Gastroesophageal sphincter (tissue), 4 donors: ENCODE data around the gene IFNGR2. TPM values are rescaled to one million over a fixed set of nuclear protein-coding genes. Genes with fewer than 3 reads are reported as not detected.

Experiments
- ATAC-seq: fragments of 150-250 bp; one replicate; pipeline ENCODE4 v1.9.1; 2016; ENCODE audit warnings: mild to moderate bottlenecking, moderate library complexity
- H3K27ac ChIP-seq, 4 donors: fragments of 200-600 bp; sonication (generic) in 3 of 4; 1 replicate in 3 of 4; 2 replicates in 1 of 4; pipeline ENCODE4 v1.5.1; 2016 to 2019
- H3K27me3 ChIP-seq: fragments of 200-600 bp; sonication (generic); one replicate; pipeline ENCODE4 v1.5.1; 2019
- H3K36me3 ChIP-seq, 2 donors: fragments of 200-600 bp; sonication (generic); one replicate each; pipeline ENCODE4 v1.5.1; 2019; ENCODE audit warnings: control low read depth in 1 of 2
- H3K4me1 ChIP-seq, 3 donors: fragments of 200-600 bp; sonication (generic); 1 replicate in 2 of 3; 2 replicates in 1 of 3; pipeline ENCODE4 v1.5.1; 2016 to 2019; ENCODE audit warnings: control low read depth in 2 of 3
- H3K4me3 ChIP-seq, 2 donors: fragments of 200-600 bp; sonication (generic); one replicate each; pipeline ENCODE4 v1.5.1; 2019; ENCODE audit warnings: mild to moderate bottlenecking in 1 of 2, moderate library complexity in 1 of 2
- H3K9me3 ChIP-seq, 3 donors: fragments of 200-600 bp; sonication (generic); one replicate each; pipeline ENCODE4 v1.5.1; 2017 to 2019; ENCODE audit warnings: control low read depth in 2 of 3
- CTCF ChIP-seq, 4 experiments: fragments of 200-600 bp in 2 of 4; fragments of 450-650 bp in 2 of 4; sonication (generic) in 1 of 4; IDR thresholded peaks; one replicate each; pipeline ENCODE4 v1.5.1; 2017 to 2019; ENCODE audit warnings: antibody characterized with exemption in 4 of 4, mild to moderate bottlenecking in 2 of 4, moderate library complexity in 2 of 4
- EP300 ChIP-seq: sonication (generic); formaldehyde crosslinking; IDR thresholded peaks from one replicate; pipeline ENCODE4 v1.6.1; 2017; ENCODE audit warnings: antibody characterized with exemption, mild to moderate bottlenecking
- POLR2A ChIP-seq, 2 donors: fragments of 450-650 bp; IDR thresholded peaks; one replicate each; pipeline ENCODE4 v1.6.1; 2017; ENCODE audit warnings: antibody characterized with exemption in 2 of 2, mild to moderate bottlenecking in 2 of 2, moderate library complexity in 1 of 2
- POLR2AphosphoS5 ChIP-seq: sonication (generic); formaldehyde crosslinking; IDR thresholded peaks from one replicate; pipeline ENCODE4 v1.6.1; 2017; ENCODE audit warnings: antibody characterized with exemption
- WGBS, 2 donors: methylation state at CpG; one replicate each; pipeline ENCODE4 v1.1.5; 2018; ENCODE audit warnings: low coverage in 1 of 2; 5-methylcytosine and 5-hydroxymethylcytosine counted together
- total RNA-seq, 4 donors: library from RNA; depleted of rRNA; stranded (reverse); fragments of >200 nt; gene quantifications; one replicate each; pipeline ENCODE4 v1.1.0, GENCODE V29; 2016

IFNGR2 gene
- total RNA-seq, 4 donors from 2014 or later = 19.6 to 53.7 (median 41.1) TPM

DNA sequence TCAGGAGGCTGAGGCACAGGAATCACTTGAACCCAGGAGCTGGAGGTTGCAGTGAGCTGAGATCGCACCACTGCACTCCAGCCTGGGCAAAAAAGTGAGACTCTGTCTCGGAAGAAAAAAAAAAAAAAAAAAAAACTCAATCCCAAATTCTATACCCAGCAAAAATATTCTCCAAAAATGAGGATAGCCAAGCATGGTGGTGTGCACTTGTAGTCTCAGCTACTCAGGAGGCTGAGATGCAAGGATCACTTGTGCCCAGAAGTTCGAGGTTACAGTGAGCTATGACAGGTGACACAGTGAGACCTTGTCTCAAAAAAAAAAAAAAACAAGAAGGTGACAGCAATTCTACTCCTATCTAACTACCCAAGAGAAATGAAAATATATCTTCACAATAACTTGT lies 70.1 kb downstream of the IFNGR2 start:
- no peaks in the 10 kb centered on the region for H3K9me3 ChIP-seq
- TF ChIP-seq POLR2AphosphoS5 = no peak
- TF ChIP-seq CTCF (IDR thresholded peaks at IDR 0.05) = no peak
- TF ChIP-seq POLR2A (IDR thresholded peaks at IDR 0.05) = no peak
- no peak for TF ChIP-seq EP300
- ATAC-seq = no peak
- WGBS, 2 donors = 94% methylated on average over 3 of the region's 3 CpGs; no CpG with 5 or more reads in 1 of the 2 donors
- H3K27ac ChIP-seq = no peak overlapping the region
- H3K27me3 ChIP-seq = no peaks in the 10 kb centered on the region
- no peaks in the 10 kb centered on the region for H3K36me3 ChIP-seq
- H3K4me3 ChIP-seq = no peak overlapping the region
- peaks cover 0 to 35% (median 4%) of the 10 kb centered on the region in 3 donors for H3K4me1 ChIP-seq

- Histone ChIP-seq H3K4me3 (no peak overlapping the region), H3K27me3 (no peaks in the 10 kb centered on the region), H3K27ac (no peak overlapping the region), H3K9me3 (no peaks in the 10 kb centered on the region), H3K36me3 (no peaks in the 10 kb centered on the region), H3K4me1 (peaks cover 0 to 27% (median 4%) of the 10 kb centered on the region in 3 donors)
- ATAC-seq = no peak
- no peak for TF ChIP-seq CTCF (IDR thresholded peaks at IDR 0.05)
- no peak for TF ChIP-seq EP300
- no peak for TF ChIP-seq POLR2AphosphoS5
- TF ChIP-seq POLR2A (IDR thresholded peaks at IDR 0.05) = no peak
- WGBS, 2 donors = 81 to 86% methylated on average over 6 to 7 of the region's 7 CpGs
Observed at GRCh38 chr21:33477066-33477465, 73.9 kb downstream of the IFNGR2 start.

GRCh38 chr21:33478182-33478581 lies 75.0 kb downstream of the IFNGR2 start:
- Histone ChIP-seq H3K27ac (peak overlapping the region in 3 of 4 donors; percentile 93 to 100 (median 99)), H3K36me3 (no peaks in the 10 kb centered on the region), H3K4me1 (peaks cover 0 to 27% (median 4%) of the 10 kb centered on the region in 3 donors), H3K4me3 (peak overlapping the region; percentile 60 to 99), H3K9me3 (no peaks in the 10 kb centered on the region), H3K27me3 (no peaks in the 10 kb centered on the region)
- no peak for ATAC-seq
- 20 to 58% methylated on average over 1 to 8 of the region's 9 CpGs for WGBS, 2 donors
- no peak for TF ChIP-seq CTCF (IDR thresholded peaks at IDR 0.05)
- TF ChIP-seq POLR2A (IDR thresholded peaks at IDR 0.05) = no peak

GRCh38 chr21:33478935-33479678 lies 75.9 kb downstream of the IFNGR2 start:
- no peaks in the 10 kb centered on the region for H3K36me3 ChIP-seq
- no peaks in the 10 kb centered on the region for H3K9me3 ChIP-seq
- WGBS, 2 donors = 0 to 4% methylated on average over 8 to 19 of the region's 68 CpGs

More at GRCh38 chr21:33478935-33479678, 75.9 kb downstream of the IFNGR2 start:
- Histone ChIP-seq H3K4me3 (peak overlapping the region; percentile 60 to 99), H3K27ac (peak overlapping the region; percentile 85 to 100 (median 96)), H3K27me3 (no peaks in the 10 kb centered on the region), H3K4me1 (peaks cover 0 to 27% (median 4%) of the 10 kb centered on the region in 3 donors)
- TF ChIP-seq EP300 (no peak), CTCF (IDR thresholded peaks at IDR 0.05) (peak in 1 of 4 experiments; percentile 23), POLR2AphosphoS5 (no peak), POLR2A (IDR thresholded peaks at IDR 0.05) (no peak)
- peak; percentile 16 for ATAC-seq
